ENCODE results near the gene RAPGEF1. TPM values are rescaled to one million over a fixed set of nuclear protein-coding genes. Genes with fewer than 3 reads are reported as not detected.
A peak's percentile ranks its signal among the peaks of the same experiment; 100 is the strongest.

RAPGEF1 gene
- total RNA-seq, 1 donor from 2014 or later, result 33.3 TPM

DNA sequence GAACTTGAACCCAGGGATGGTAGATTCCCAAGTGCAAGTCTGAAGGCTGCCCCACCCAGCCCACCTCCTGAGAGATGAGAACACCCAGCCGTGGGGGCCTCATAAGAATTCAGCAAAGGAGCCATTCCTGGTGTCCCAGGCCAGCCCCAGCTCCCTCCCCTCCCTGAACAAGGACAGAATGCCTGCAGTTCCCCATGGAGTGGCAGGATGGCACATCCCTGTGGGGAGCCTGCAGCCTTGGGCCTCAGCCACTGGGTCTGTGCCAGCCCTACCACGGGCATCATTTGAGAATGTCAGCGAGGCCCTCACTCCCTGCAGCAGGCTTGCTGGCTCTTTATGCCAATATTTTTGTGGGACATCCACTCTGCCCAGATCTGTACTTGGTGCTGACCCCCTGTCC lies 36.2 kb upstream of the RAPGEF1 start:
- Mint-ChIP-seq H3K27ac (no peak overlapping the region), H3K9me3 (peaks cover 4% of the 10 kb centered on the region), H3K4me3 (no peak overlapping the region), H3K4me1 (no peaks in the 10 kb centered on the region), H3K27me3 (ENCODE audit: insufficient read depth, low read depth) (peaks cover 9% of the 10 kb centered on the region), H3K36me3 (no peaks in the 10 kb centered on the region)
- H3K4me1 ChIP-seq, result no peaks in the 10 kb centered on the region
- no peak overlapping the region for H2AFZ ChIP-seq (replicated peaks)
- no peaks in the 10 kb centered on the region for H3K9me3 ChIP-seq (ENCODE audit: low read depth)
- H4K20me1 ChIP-seq (ENCODE audit: low read depth), result peaks cover 24% of the 10 kb centered on the region
- no peak overlapping the region for H3K9ac ChIP-seq
- H3K27ac ChIP-seq, result no peak overlapping the region
- peaks cover 4% of the 10 kb centered on the region for H3K27me3 ChIP-seq
- H3K79me2 ChIP-seq (ENCODE audit: low read depth), result no peaks in the 10 kb centered on the region
- no peak overlapping the region for H3K4me3 ChIP-seq
- TF ChIP-seq EZH2phosphoT487 (IDR thresholded peaks at IDR 0.05) (no peak), EZH2 (IDR thresholded peaks at IDR 0.05) (no peak)
- TF ChIP-seq, protein P1, sequence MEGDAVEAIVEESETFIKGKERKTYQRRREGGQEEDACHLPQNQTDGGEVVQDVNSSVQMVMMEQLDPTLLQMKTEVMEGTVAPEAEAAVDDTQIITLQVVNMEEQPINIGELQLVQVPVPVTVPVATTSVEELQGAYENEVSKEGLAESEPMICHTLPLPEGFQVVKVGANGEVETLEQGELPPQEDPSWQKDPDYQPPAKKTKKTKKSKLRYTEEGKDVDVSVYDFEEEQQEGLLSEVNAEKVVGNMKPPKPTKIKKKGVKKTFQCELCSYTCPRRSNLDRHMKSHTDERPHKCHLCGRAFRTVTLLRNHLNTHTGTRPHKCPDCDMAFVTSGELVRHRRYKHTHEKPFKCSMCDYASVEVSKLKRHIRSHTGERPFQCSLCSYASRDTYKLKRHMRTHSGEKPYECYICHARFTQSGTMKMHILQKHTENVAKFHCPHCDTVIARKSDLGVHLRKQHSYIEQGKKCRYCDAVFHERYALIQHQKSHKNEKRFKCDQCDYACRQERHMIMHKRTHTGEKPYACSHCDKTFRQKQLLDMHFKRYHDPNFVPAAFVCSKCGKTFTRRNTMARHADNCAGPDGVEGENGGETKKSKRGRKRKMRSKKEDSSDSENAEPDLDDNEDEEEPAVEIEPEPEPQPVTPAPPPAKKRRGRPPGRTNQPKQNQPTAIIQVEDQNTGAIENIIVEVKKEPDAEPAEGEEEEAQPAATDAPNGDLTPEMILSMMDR (IDR thresholded peaks at IDR 0.05), result no peak
- H3F3A ChIP-seq (ENCODE audit: low read depth), result no peaks in the 10 kb centered on the region
- no peaks in the 10 kb centered on the region for H3K36me3 ChIP-seq
- no peak for DNase-seq (ENCODE audit: low spot score)
- no peak overlapping the region for H3K4me2 ChIP-seq

GRCh38 chr9:131774636-131775035 lies 34.8 kb upstream of the RAPGEF1 start:
- TF ChIP-seq EZH2 (IDR thresholded peaks at IDR 0.05) (no peak), EZH2phosphoT487 (IDR thresholded peaks at IDR 0.05) (no peak)
- TF ChIP-seq, protein P1 (IDR thresholded peaks at IDR 0.05), result no peak
- Histone ChIP-seq H3K4me2 (no peak overlapping the region), H3K4me1 (no peaks in the 10 kb centered on the region), H2AFZ (replicated peaks) (no peak overlapping the region), H3K27ac (no peak overlapping the region), H3K27me3 (no peaks in the 10 kb centered on the region), H3K9ac (no peak overlapping the region), H4K20me1 (ENCODE audit: low read depth) (peaks cover 24% of the 10 kb centered on the region), H3K4me3 (no peak overlapping the region), H3K79me2 (ENCODE audit: low read depth) (no peaks in the 10 kb centered on the region), H3F3A (ENCODE audit: low read depth) (no peaks in the 10 kb centered on the region), H3K36me3 (no peaks in the 10 kb centered on the region), H3K9me3 (ENCODE audit: low read depth) (no peaks in the 10 kb centered on the region)
- Mint-ChIP-seq H3K4me1 (no peaks in the 10 kb centered on the region), H3K4me3 (no peak overlapping the region), H3K9me3 (peaks cover 4% of the 10 kb centered on the region), H3K36me3 (no peaks in the 10 kb centered on the region), H3K27me3 (ENCODE audit: insufficient read depth, low read depth) (peaks cover 16% of the 10 kb centered on the region), H3K27ac (no peak overlapping the region)
- DNase-seq (ENCODE audit: low spot score), result no peak

- H3K4me2 ChIP-seq, result no peak overlapping the region
- Mint-ChIP-seq H3K27ac (no peak overlapping the region), H3K4me1 (no peaks in the 10 kb centered on the region), H3K4me3 (no peak overlapping the region), H3K9me3 (peaks cover 3% of the 10 kb centered on the region), H3K27me3 (ENCODE audit: insufficient read depth, low read depth) (peaks cover 12% of the 10 kb centered on the region), H3K36me3 (no peaks in the 10 kb centered on the region)
- no peaks in the 10 kb centered on the region for H3K4me1 ChIP-seq
- no peak overlapping the region for H3K9ac ChIP-seq
- H3K9me3 ChIP-seq (ENCODE audit: low read depth), result no peaks in the 10 kb centered on the region
- H3K36me3 ChIP-seq, result no peaks in the 10 kb centered on the region
- peaks cover 24% of the 10 kb centered on the region for H4K20me1 ChIP-seq (ENCODE audit: low read depth)
- H3K79me2 ChIP-seq (ENCODE audit: low read depth), result no peaks in the 10 kb centered on the region
- H3K4me3 ChIP-seq, result no peak overlapping the region
- no peaks in the 10 kb centered on the region for H3F3A ChIP-seq (ENCODE audit: low read depth)
- no peaks in the 10 kb centered on the region for H3K27me3 ChIP-seq
- no peak overlapping the region for H3K27ac ChIP-seq
- H2AFZ ChIP-seq (replicated peaks), result no peak overlapping the region
- no peak for TF ChIP-seq EZH2 (IDR thresholded peaks at IDR 0.05)
- TF ChIP-seq, protein P1 (IDR thresholded peaks at IDR 0.05), result no peak
- no peak for TF ChIP-seq EZH2phosphoT487 (IDR thresholded peaks at IDR 0.05)
- peak; percentile 93 for DNase-seq (ENCODE audit: low spot score)
Observed at GRCh38 chr9:131773911-131774379, 34.1 kb upstream of the RAPGEF1 start.
